ENCODE data around the gene TMEM138. TPM values are rescaled to one million over a fixed set of nuclear protein-coding genes. Genes with fewer than 3 reads are reported as not detected.

Gene TMEM138
- total and polyA plus RNA-seq, 2 of the 13 experiments (the other 11 are each of a cell fraction or from before 2014, with no cell fraction given), result 43.5 to 61.0 TPM

DNA sequence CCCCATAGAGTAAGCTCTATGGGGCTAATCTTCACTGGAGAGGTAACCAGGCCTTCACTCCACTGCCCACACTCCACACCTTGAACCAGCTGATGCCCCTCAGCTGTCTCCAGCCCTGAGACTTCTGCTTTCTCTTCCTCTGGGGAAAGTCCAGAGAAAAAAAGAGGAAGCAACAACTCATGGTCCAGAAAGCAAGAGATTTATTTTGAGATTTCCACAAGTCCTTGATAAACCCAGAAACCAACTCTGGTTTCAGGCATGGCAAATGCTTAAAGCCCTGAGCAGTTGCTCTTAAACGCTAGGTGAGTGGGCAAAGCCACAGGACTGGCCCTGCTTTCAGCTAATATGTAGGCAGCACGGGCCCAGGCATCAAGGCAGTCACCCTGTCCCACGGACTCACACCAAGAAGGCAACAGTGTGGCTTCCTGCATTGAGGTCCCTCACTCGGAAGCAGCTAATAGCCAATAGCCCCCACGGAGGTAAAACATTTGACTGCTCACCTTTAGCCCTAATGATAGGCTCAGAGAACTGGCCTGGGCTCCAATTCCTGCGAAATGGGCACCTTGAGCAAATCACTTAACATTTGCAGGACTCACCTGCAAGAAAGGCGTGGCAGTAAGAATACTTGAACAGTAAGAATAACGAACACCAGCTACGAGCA, 4.8 kb upstream of the TMEM138 start:
- BruUV-seq (replicated peaks), result no TSS peak
- H3K27ac ChIP-seq (ENCODE audit: extremely low read length, insufficient read depth, low read length), result no peak overlapping the region
- no peak overlapping the region for H3K4me2 ChIP-seq (ENCODE audit: low read depth, low read length)
- FAIRE-seq (no peak), DNase-seq (ENCODE audit: low spot score) (no peak), ATAC-seq (no peak)
- peaks cover 1% of the 10 kb centered on the region for H3K79me2 ChIP-seq (ENCODE audit: insufficient read depth, low read length)
- H3K4me3 ChIP-seq (replicated peaks in 1 of 3; ENCODE audit: insufficient read depth in 1 of 3, low read depth in 2 of 3, low read length in 3 of 3), result no peak overlapping the region
- H3K9ac ChIP-seq (ENCODE audit: insufficient read depth, low read depth, low read length), result no peak overlapping the region
- no peaks in the 10 kb centered on the region for H3K9me3 ChIP-seq (ENCODE audit: low read length)
- ChIA-PET CTCF (ENCODE audit: low intra/inter-chr PET ratio, low total read pairs) (no interaction called here), POLR2A (interaction anchor here (1.0 to 9.9 kb wide), 4 partner anchors 8 to 72 kb away, joined by 3 to 146 read pairs (median 3); partner anchors contain the start of genes CPSF7, DDB1, SDHAF2 and TKFC)
- WGBS (ENCODE audit: low lambda C conversion rate), result 96% methylated on average over 8 of the region's 9 CpGs
- H2AFZ ChIP-seq (ENCODE audit: low read length), result no peak overlapping the region
- TF ChIP-seq MED8 (CRISPR knock-in tag; IDR thresholded peaks at IDR 0.05; ENCODE audit: insufficient replicate concordance), result no peak
- TF ChIP-seq, protein P1, sequence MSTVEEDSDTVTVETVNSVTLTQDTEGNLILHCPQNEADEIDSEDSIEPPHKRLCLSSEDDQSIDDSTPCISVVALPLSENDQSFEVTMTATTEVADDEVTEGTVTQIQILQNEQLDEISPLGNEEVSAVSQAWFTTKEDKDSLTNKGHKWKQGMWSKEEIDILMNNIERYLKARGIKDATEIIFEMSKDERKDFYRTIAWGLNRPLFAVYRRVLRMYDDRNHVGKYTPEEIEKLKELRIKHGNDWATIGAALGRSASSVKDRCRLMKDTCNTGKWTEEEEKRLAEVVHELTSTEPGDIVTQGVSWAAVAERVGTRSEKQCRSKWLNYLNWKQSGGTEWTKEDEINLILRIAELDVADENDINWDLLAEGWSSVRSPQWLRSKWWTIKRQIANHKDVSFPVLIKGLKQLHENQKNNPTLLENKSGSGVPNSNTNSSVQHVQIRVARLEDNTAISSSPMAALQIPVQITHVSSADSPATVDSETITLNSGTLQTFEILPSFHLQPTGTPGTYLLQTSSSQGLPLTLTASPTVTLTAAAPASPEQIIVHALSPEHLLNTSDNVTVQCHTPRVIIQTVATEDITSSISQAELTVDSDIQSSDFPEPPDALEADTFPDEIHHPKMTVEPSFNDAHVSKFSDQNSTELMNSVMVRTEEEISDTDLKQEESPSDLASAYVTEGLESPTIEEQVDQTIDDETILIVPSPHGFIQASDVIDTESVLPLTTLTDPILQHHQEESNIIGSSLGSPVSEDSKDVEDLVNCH (CRISPR knock-in tag; IDR thresholded peaks at IDR 0.05), result no peak
- no peak for TF ChIP-seq HOXA5 (CRISPR knock-in tag; IDR thresholded peaks at IDR 0.05)
- TF ChIP-seq KLF9 (CRISPR knock-in tag; IDR thresholded peaks at IDR 0.05; ENCODE audit: low read depth), result no peak
- no peak for TF ChIP-seq ZNF496 (CRISPR knock-in tag; IDR thresholded peaks at IDR 0.05; ENCODE audit: insufficient replicate concordance)
- TF ChIP-seq, protein P2, sequence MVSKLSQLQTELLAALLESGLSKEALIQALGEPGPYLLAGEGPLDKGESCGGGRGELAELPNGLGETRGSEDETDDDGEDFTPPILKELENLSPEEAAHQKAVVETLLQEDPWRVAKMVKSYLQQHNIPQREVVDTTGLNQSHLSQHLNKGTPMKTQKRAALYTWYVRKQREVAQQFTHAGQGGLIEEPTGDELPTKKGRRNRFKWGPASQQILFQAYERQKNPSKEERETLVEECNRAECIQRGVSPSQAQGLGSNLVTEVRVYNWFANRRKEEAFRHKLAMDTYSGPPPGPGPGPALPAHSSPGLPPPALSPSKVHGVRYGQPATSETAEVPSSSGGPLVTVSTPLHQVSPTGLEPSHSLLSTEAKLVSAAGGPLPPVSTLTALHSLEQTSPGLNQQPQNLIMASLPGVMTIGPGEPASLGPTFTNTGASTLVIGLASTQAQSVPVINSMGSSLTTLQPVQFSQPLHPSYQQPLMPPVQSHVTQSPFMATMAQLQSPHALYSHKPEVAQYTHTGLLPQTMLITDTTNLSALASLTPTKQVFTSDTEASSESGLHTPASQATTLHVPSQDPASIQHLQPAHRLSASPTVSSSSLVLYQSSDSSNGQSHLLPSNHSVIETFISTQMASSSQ (IDR thresholded peaks at IDR 0.05; ENCODE audit: low read depth), result no peak
- TF ChIP-seq, protein P2 (CRISPR knock-in tag; IDR thresholded peaks at IDR 0.05; ENCODE audit: borderline replicate concordance), result no peak
- no peak for TF ChIP-seq MYNN (CRISPR knock-in tag; IDR thresholded peaks at IDR 0.05; ENCODE audit: low read depth)
- TF ChIP-seq MED13 (CRISPR knock-in tag; IDR thresholded peaks at IDR 0.05), result no peak
- no peaks in the 10 kb centered on the region for H4K20me1 ChIP-seq (ENCODE audit: insufficient read depth, low read length)
- intact Hi-C loops (cut with micrococcal nuclease; ENCODE audit: unreplicated experiment) (no loop called here), in situ Hi-C loops (cut with HindIII; ENCODE audit: extremely low pct_ligation_motif_present, low pct_unique_long_range_greater_than_20kb) (no loop called here)
- peaks cover 26% of the 10 kb centered on the region for H3K4me1 ChIP-seq (ENCODE audit: insufficient read depth, low read length)
- H3K36me3 ChIP-seq (replicated peaks in 1 of 2; ENCODE audit: control insufficient read depth in 1 of 2, insufficient read depth in 2 of 2, low read length in 2 of 2), result peaks cover 0 to 3% of the 10 kb centered on the region in 2 experiments; a peak in 2 of 5 replicates
- H3K27me3 ChIP-seq (ENCODE audit: control insufficient read depth in 1 of 2, insufficient read depth in 2 of 2, low read length in 2 of 2), result no peaks in the 10 kb centered on the region; a peak in 1 of 5 replicates
